Caco-2 (cell line): ENCODE data around the gene XKR7. TPM values are rescaled to one million over a fixed set of nuclear protein-coding genes. Genes with fewer than 3 reads are reported as not detected.

Experiments
- BruUV-seq: library from RNA; stranded (reverse); fragments of 400-500 nt; replicated peaks from 2 replicates; lab custom pipeline; 2021; lab: Mats Ljungman, UMichigan
- CTCF ChIA-PET: fragments of 300-600 bp; sonication (Branson Sonifier 250); formaldehyde crosslinking; loops from one replicate; lab custom pipeline; 2022; ENCODE audit warnings: antibody characterized with exemption; lab: Charles Lee
- POLR2A ChIA-PET: fragments of 300-600 bp; sonication (Branson Sonifier 250); formaldehyde crosslinking; loops from one replicate; lab custom pipeline; 2022; ENCODE audit warnings: antibody characterized with exemption; lab: Charles Lee
- DNase-seq, 2 experiments: peaks; one replicate each; pipeline versions ENCODE4 v3.0.0 to v3.0.0-alpha.2; 2020 to 2022
- H3K27me3 ChIP-seq: replicated peaks from 2 replicates; pipeline ENCODE4 v1.6.0; 2011; ENCODE audit warnings: low read length; ENCODE audit not compliant: control insufficient read depth, insufficient read depth
- H3K36me3 ChIP-seq: 2 replicates; pipeline ENCODE4 v1.5.1; 2011; ENCODE audit warnings: low read length; ENCODE audit not compliant: control insufficient read depth, insufficient read depth
- H3K4me1 ChIP-seq: fragments of 250-450 bp; sonication (Bioruptor Pico); 2 replicates; pipeline ENCODE4 v1.5.1; 2020; ENCODE audit warnings: mild to moderate bottlenecking
- H3K4me3 ChIP-seq: 2 replicates; pipeline ENCODE4 v1.5.1; 2011; ENCODE audit warnings: low read depth, mild to moderate bottlenecking, control low read depth, low read length
- H3K9me3 ChIP-seq: fragments of 250-450 bp; sonication (Bioruptor Pico); 2 replicates; pipeline ENCODE4 v1.5.1; 2020; ENCODE audit warnings: mild to moderate bottlenecking, moderate library complexity
- H3K27ac Mint-ChIP-seq: one replicate; pipeline ENCODE4 v1.8.0; 2022; ENCODE audit warnings: mixed read lengths; ENCODE audit not compliant: unreplicated experiment
- H3K27me3 Mint-ChIP-seq: one replicate; pipeline ENCODE4 v1.8.0; 2022; ENCODE audit warnings: mixed read lengths; ENCODE audit not compliant: insufficient read depth, unreplicated experiment
- H3K36me3 Mint-ChIP-seq: one replicate; pipeline ENCODE4 v1.8.0; 2022; ENCODE audit warnings: mild to moderate bottlenecking, mixed read lengths; ENCODE audit not compliant: insufficient read depth, unreplicated experiment
- H3K4me1 Mint-ChIP-seq: one replicate; pipeline ENCODE4 v1.8.0; 2022; ENCODE audit warnings: low read depth, mixed read lengths; ENCODE audit not compliant: unreplicated experiment
- H3K4me3 Mint-ChIP-seq: one replicate; pipeline ENCODE4 v1.8.0; 2022; ENCODE audit warnings: mild to moderate bottlenecking, moderate library complexity, mixed read lengths; ENCODE audit not compliant: unreplicated experiment
- H3K9me3 Mint-ChIP-seq: one replicate; pipeline ENCODE4 v1.8.0; 2022; ENCODE audit warnings: mixed read lengths; ENCODE audit not compliant: unreplicated experiment
- CTCF ChIP-seq, 2 experiments: fragments of 200-600 bp in 1 of 2; IDR thresholded peaks; 1 replicate in 1 of 2; 2 replicates in 1 of 2; pipeline versions ENCODE4 v1.5.1 to v1.8.0; 2011 to 2022; ENCODE audit warnings: antibody characterized with exemption in 1 of 2, control low read depth in 1 of 2, inconsistent platforms in 1 of 2, low read depth in 1 of 2, low read length in 1 of 2, mild to moderate bottlenecking in 1 of 2, moderate library complexity in 1 of 2; ENCODE audit not compliant: insufficient read depth in 1 of 2, severe bottlenecking in 1 of 2, unreplicated experiment in 1 of 2
- intact Hi-C: fragments of 100-400 bp; cut with micrococcal nuclease; formaldehyde crosslinking; loops from one replicate; pipeline ENCODE4 v1.10.0; 2022; ENCODE audit not compliant: unreplicated experiment
- total RNA-seq: library from RNA; stranded (reverse); gene quantifications from 2 replicates; pipeline ENCODE4 v1.2.3, GENCODE V29; 2022

XKR7 gene
- total RNA-seq, 1 experiment from 2014 or later, result not detected

- Mint-ChIP-seq H3K27me3 (peaks cover 24% of the 10 kb centered on the region), H3K9me3 (no peaks in the 10 kb centered on the region), H3K4me3 (no peak overlapping the region), H3K27ac (no peak overlapping the region), H3K4me1 (no peaks in the 10 kb centered on the region), H3K36me3 (no peaks in the 10 kb centered on the region)
- no peak overlapping the region for H3K4me3 ChIP-seq
- CTCF ChIA-PET, result interaction anchor here (0.6 to 3.8 kb wide), 4 partner anchors 19 to 185 kb away, joined by 4 to 12 read pairs (median 5); no protein-coding TSS in a partner anchor
- BruUV-seq, result no TSS peak
- DNase-seq, result peak; percentile 35 to 51
- peaks cover 6% of the 10 kb centered on the region for H3K27me3 ChIP-seq
- intact Hi-C loops, result no loop called here
- no peaks in the 10 kb centered on the region for H3K4me1 ChIP-seq
- no peaks in the 10 kb centered on the region for H3K9me3 ChIP-seq
- H3K36me3 ChIP-seq, result no peaks in the 10 kb centered on the region
- TF ChIP-seq CTCF (IDR thresholded peaks at IDR 0.05; ENCODE audit: insufficient read depth in 1 of 2, low read depth in 1 of 2, low read length in 1 of 2, severe bottlenecking in 1 of 2, unreplicated experiment in 1 of 2), result no peak
- POLR2A ChIA-PET, result no interaction called here
These were observed 69.0 kb downstream of the XKR7 start for GRCh38 chr20:32036716-32037485.

- no peak for TF ChIP-seq CTCF (IDR thresholded peaks at IDR 0.05; ENCODE audit: insufficient read depth in 1 of 2, low read depth in 1 of 2, low read length in 1 of 2, severe bottlenecking in 1 of 2, unreplicated experiment in 1 of 2)
- Mint-ChIP-seq H3K27ac (no peak overlapping the region), H3K36me3 (no peaks in the 10 kb centered on the region), H3K4me3 (no peak overlapping the region), H3K27me3 (peaks cover 25% of the 10 kb centered on the region), H3K9me3 (no peaks in the 10 kb centered on the region), H3K4me1 (no peaks in the 10 kb centered on the region)
- H3K27me3 ChIP-seq, result peaks cover 6% of the 10 kb centered on the region
- H3K4me1 ChIP-seq, result no peaks in the 10 kb centered on the region
- H3K36me3 ChIP-seq, result no peaks in the 10 kb centered on the region
- intact Hi-C loops, result no loop called here
- no TSS peak for BruUV-seq
- DNase-seq, result peak in 1 of 2 experiments; percentile 33
- CTCF ChIA-PET, result interaction anchor here (0.6 to 1.2 kb wide), 3 partner anchors 107 to 215 kb away, joined by 3 read pairs; no protein-coding TSS in a partner anchor
- H3K9me3 ChIP-seq, result no peaks in the 10 kb centered on the region
- no peak overlapping the region for H3K4me3 ChIP-seq
- POLR2A ChIA-PET, result no interaction called here
These were observed 70.0 kb downstream of the XKR7 start for GRCh38 chr20:32037929-32038328.

GRCh38 chr20:32040142-32040953 is 72.4 kb downstream of the XKR7 start:
- intact Hi-C loops, result no loop called here
- Histone ChIP-seq H3K27me3 (peaks cover 1% of the 10 kb centered on the region; the same call in 1 of the 2 replicates), H3K4me1 (no peaks in the 10 kb centered on the region), H3K36me3 (no peaks in the 10 kb centered on the region), H3K4me3 (no peak overlapping the region), H3K9me3 (peaks cover 4% of the 10 kb centered on the region; the same call in 1 of the 2 replicates)
- Mint-ChIP-seq H3K27me3 (peaks cover 19% of the 10 kb centered on the region), H3K27ac (no peak overlapping the region), H3K9me3 (no peaks in the 10 kb centered on the region), H3K4me1 (no peaks in the 10 kb centered on the region), H3K36me3 (no peaks in the 10 kb centered on the region), H3K4me3 (no peak overlapping the region)
- ChIA-PET CTCF (interaction anchor here (1.4 to 2.5 kb wide), 2 partner anchors 9 to 22 kb away, joined by 3 to 10 read pairs; no protein-coding TSS in a partner anchor), POLR2A (interaction anchor here (0.6 kb wide), 2 partner anchors 206 to 322 kb away, joined by 7 to 8 read pairs; no protein-coding TSS in a partner anchor)
- BruUV-seq, result no TSS peak
- peak in 1 of 2 experiments; percentile 60 for DNase-seq
- no peak for TF ChIP-seq CTCF (IDR thresholded peaks at IDR 0.05; ENCODE audit: insufficient read depth in 1 of 2, low read depth in 1 of 2, low read length in 1 of 2, severe bottlenecking in 1 of 2, unreplicated experiment in 1 of 2)
